Adrenal gland (tissue), 5 donors: Measurements from ENCODE around the gene SPDYC.

Source experiments
- CTCF ChIP-seq, 6 experiments: fragments of 450-650 bp in 4 of 6; fragments of 200-600 bp in 2 of 6; sonication (generic) in 1 of 6; IDR thresholded peaks; 1 replicate in 5 of 6; 2 replicates in 1 of 6; pipeline versions ENCODE4 v1.5.1 to v1.8.0; 2016 to 2021; ENCODE audit warnings: antibody characterized with exemption in 6 of 6, mild to moderate bottlenecking in 2 of 6, moderate library complexity in 1 of 6
- POLR2A ChIP-seq, 2 donors: fragments of 450-650 bp; IDR thresholded peaks; one replicate each; pipeline ENCODE4 v1.6.1; 2017; ENCODE audit warnings: antibody characterized with exemption in 2 of 2, mild to moderate bottlenecking in 2 of 2, moderate library complexity in 1 of 2
- donor health status: DM: no; HTN: no; CAD: no.

GRCh38 chr11:65148657-65149056 lies 21.4 kb upstream of the SPDYC start:
- TF ChIP-seq CTCF (IDR thresholded peaks at IDR 0.05) (no peak), POLR2A (IDR thresholded peaks at IDR 0.05) (no peak)
